Activated gamma-delta T cell (primary cell): ENCODE results near the gene METAP2.
A peak's percentile ranks its signal among the peaks of the same experiment; 100 is the strongest.
"Not testable (repeated sequence)": the region's sequence is repeated elsewhere in the genome, so short reads cannot be mapped to it uniquely, and the experiment has no call there.

Experiments used
- DNase-seq: peaks from one replicate; lab custom pipeline; 2025; lab: John Stamatoyannopoulos, UW
- total RNA-seq, 2 donors: gene quantifications; one replicate each; lab custom pipeline; 2026; lab: John Stamatoyannopoulos, UW

METAP2 gene
- total RNA-seq = 71.3 to 76.7 reads per million in 2 donors

DNA sequence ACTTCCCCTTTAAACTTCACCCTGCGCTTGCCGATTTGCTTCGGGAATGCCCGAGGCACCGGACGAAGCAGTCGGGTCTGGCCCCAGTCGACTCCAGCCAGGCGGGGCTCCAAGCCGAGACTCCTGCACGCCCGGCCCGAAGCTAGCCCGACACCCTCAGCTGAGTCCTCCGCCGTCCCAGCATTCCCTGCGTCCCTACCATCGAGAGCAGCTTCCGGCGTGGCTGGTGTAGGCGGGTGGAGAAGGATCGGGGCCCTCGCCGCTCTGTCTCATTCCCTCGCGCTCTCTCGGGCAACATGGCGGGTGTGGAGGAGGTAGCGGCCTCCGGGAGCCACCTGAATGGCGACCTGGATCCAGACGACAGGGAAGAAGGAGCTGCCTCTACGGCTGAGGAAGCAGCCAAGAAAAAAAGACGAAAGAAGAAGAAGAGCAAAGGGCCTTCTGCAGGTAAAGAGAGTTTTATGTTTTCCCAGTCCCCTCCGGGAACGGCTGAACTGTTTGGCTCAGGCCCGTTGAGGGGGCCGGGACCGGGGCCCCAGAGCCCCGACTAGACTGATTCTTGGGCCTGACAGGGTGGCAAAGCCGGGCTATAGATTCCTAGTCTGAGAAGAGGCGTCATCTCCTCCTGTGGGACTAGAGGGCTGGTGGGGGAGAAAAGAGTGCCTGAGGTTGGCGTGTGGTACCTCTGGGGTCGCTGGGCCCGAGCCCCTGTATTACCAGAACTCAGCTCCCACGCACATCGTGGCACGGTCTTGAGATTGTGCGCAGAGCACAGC lies at the start of gene METAP2:
TSS of gene METAP2 (plus strand) at position 269 of the 776 bp plus-strand sequence. CDS start at position 297, 28 bp downstream.
- peak; percentile 69 for DNase-seq

DNA sequence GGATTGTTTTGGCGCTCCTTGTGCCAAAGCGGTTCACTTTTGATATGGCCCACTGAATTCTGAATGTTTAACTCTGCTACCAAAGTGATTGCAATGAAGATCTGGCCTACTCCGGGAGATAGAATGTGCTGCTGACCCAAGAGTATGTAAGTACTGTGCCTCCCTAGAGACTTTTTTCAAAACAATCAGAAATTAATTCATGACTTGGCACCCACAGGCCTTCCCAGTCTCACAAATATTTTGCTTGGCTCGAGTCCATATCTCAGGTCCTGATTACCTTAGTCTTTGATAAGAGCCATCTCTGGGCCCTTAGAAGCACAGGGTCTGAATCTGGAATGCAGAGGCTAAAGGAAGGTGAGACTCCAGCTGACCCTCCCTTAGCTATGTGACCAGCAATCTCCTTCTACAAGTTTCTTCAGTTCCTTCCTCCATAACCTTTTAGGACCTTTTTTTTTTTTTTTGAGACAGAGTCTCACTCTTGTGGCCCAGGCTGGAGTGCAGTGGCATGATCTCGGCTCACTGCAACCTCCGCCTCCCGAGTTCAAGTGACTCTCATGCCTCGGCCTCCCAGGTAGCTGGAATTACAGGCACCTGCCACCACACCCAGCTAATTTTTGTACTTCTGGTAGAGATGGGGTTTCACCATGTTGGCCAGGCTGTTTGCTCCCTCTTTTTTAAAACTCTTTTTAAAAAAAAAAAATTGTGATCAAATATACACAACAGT lies 49.5 kb upstream of the METAP2 start:
- no peak for DNase-seq

DNA sequence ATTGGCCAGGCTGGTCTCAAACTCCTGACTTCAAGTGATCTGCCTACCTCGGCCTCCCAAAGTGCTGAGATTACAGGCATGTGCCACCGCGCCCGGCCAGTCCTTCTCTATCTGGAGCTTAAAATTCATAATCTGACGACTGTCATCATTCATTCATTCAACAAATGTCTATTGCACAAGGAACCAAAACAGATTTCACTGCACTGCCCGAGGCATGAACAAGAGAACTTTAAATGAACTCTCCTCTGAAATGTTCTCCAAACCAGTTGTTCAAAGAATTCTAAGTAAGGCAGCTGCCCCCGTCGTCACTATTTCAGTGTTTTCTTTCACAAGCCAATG lies 44.8 kb upstream of the METAP2 start:
- DNase-seq = no peak

GRCh38 chr12:95431120-95431519 lies 42.8 kb upstream of the METAP2 start:
- no peak for DNase-seq

DNA sequence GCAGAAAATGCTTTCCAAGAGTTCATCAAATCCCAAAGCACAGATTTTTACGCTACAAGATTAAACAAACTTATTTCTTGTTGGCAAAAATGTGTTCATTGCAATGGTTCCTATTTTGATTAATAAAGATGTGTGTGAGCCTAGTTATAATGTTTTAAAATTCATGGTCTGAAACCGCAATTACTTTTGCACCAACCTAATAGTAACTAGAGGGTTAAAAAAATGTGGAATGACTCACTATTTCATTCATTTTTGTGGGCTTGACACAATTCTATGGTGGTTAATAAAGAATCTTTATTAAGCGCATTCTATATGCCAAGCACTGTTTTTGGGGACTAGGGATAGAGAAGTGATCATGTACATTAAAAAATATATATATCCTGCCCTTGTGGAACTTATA lies 38.6 kb upstream of the METAP2 start:
- DNase-seq = no peak

- DNase-seq = no peak
These were observed 36.4 kb upstream of the METAP2 start for GRCh38 chr12:95437565-95437964.

GRCh38 chr12:95439461-95440230 lies 34.3 kb upstream of the METAP2 start:
- no peak for DNase-seq

- no peak for DNase-seq
These were observed 33.6 kb upstream of the METAP2 start for GRCh38 chr12:95440401-95440800.

- DNase-seq = no peak
These were observed 30.5 kb upstream of the METAP2 start for GRCh38 chr12:95443459-95443858.

DNA sequence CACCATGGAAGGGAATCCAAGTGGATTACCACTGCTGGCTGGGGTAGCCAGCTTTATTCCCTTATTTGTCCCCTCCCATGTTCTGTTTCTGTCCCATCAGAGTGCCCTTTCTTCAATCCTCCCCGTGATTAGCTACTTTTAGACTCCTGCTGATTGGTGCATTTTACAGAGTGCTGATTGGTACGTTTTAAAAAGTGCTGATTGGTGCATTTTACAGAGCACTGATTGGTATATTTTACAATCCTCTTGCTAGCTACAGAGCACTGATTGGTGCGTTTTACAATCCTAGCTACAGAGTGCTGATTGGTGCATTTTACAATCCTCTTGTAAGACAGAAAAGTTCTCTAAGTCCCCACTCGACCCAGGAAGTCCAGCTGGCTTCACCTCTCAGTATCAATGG lies 28.9 kb upstream of the METAP2 start:
- DNase-seq = not testable (repeated sequence)

- no peak for DNase-seq
These were observed 28.0 kb upstream of the METAP2 start for GRCh38 chr12:95445884-95446505.

DNA sequence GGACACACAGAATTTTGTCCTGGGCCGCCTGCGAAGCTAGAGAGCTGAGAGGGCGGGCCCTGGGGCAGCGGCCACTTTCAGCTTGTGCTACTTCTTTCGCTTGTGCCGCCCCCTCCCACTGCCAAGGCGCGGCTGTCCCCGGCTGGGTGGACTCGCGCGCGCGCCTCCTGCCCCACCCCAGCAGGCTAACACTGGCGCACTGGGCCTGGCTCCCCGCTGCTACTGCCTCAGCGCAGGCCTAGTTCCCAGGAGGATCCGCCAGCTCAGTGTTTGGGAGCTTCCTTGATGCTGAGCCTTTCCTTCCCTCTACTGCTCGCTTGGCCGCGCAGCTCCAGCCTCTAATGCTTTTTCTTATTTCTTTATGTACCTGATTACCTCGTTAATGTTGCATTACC lies 27.4 kb upstream of the METAP2 start:
- no peak for DNase-seq

DNA sequence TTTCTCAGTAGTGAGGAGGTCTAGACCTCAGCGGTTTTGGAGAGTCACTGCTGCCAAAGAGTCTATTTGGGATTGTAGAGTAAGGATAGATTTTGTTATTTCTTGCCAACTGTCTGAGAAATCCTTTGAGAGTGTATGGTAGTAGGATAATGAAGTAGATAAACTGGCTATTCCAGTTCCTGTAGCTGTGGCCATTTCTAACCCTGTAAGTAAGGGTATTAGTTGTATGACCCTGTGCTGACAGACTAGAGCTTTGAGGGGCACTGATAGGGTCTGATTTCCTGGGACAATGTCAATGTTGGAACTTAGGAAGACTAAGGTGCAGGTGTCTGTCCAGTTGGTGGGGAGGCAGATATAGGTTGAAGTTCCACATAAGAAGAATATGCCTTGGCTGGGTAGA lies 24.3 kb upstream of the METAP2 start:
- not testable (repeated sequence) for DNase-seq

DNA sequence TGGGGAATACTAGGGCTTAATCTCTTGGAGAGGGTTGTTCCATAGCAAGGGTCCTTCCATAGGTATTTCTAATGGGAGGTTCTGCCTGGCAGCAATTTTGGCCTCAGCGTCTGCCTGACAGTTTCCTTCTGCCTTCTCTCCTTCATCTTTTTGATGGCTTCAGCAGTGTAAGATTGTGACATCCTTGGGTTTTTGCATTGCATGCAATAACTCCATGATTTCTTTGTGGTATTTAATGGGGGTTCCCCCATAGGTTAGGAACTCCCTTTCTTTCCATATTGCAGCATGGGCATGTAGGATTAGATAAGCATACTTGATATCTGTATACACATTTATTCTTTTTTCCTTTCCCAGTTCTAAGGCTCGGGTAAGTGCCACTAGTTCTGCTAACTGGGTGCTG lies 21.5 kb upstream of the METAP2 start:
- not testable (repeated sequence) for DNase-seq

GRCh38 chr12:95453881-95454280 lies 20.1 kb upstream of the METAP2 start:
- not testable (repeated sequence) for DNase-seq

GRCh38 chr12:95454780-95455215 lies 19.2 kb upstream of the METAP2 start:
- not testable (repeated sequence) for DNase-seq

DNA sequence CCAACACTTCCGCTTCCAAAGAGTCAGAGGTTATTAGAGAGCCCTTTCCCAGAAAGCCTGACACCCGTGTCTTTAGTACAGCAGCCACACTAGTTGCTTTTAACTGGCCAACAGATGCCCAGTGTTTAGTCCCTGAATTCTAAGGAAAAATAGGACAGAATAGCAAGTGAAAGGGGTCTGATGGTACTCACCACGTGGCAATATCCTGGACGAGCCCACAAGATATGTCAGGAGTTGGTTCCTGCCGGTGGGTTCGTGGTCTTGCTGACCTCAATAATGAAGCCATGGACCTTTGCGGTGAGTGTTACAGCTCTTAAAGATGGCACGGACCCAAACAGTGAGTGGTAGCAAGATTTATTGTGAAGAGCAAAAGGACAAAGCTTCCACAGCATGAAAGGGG lies 16.3 kb upstream of the METAP2 start:
- not testable (repeated sequence) for DNase-seq

- no peak for DNase-seq
These were observed 15.2 kb upstream of the METAP2 start for GRCh38 chr12:95458761-95459160.

DNA sequence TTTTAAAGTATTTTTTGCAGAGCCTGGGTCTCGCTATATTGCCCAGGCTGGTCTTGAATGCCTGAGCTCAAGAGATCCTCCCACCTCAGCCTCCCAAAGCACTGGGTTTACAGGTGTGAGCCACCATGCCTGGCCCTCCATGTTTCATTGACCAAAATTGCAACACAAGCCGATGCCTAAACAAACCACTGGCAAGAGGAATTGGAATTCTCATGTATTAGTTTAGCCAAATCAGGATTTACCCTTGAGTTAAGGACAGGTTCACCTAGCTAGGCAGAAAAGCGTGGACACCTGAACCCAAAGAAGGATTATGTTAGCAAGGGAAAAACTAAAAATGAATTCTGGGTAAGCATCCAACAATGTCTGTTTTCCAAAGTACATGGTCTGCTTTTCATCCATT lies 14.6 kb upstream of the METAP2 start:
- no peak for DNase-seq

GRCh38 chr12:95460105-95460504 lies 13.8 kb upstream of the METAP2 start:
- no peak for DNase-seq

- no peak for DNase-seq
These were observed 13.1 kb upstream of the METAP2 start for GRCh38 chr12:95460896-95461295.

DNA sequence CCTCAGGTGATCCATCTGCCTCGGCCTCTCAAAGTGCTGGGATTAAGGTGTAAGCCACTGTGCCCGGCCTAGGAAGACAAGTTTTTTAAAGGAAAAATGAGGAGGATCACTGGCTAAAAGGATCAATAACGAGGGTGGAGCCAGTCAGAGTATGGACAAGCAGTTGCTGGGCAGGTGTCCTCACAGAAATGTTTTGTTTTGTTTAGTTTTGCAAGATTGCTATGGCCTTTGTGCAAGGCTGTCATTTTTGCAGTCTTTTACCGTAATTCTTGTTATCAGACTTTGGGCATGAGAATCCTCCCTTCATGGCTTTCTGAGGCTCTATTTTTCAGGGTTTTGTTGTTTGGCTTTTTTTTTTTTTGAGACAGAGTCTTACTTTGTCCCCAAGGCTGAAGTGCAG lies 11.9 kb upstream of the METAP2 start:
- DNase-seq = no peak
